IPS DF 6.9 (cell line): ENCODE results near the gene MAEL.

ENCODE experiments used
- DNase-seq: peaks from one replicate; pipeline ENCODE4 v3.0.0-alpha.2; 2013; ENCODE audit warnings: low read depth, low spot score
- H3K27ac ChIP-seq: one replicate; pipeline ENCODE4 v1.5.1; 2013; ENCODE audit warnings: low read length, control low read depth
- H3K27me3 ChIP-seq: 2 replicates; pipeline ENCODE4 v1.6.1; 2013; ENCODE audit warnings: mild to moderate bottlenecking, low read length; ENCODE audit not compliant: control insufficient read depth, insufficient read depth
- H3K36me3 ChIP-seq: 2 replicates; pipeline ENCODE4 v1.6.1; 2013; ENCODE audit warnings: low read length; ENCODE audit not compliant: control insufficient read depth, insufficient read depth
- H3K4me1 ChIP-seq: 2 replicates; pipeline ENCODE4 v1.6.1; 2013; ENCODE audit warnings: low read length; ENCODE audit not compliant: control insufficient read depth, insufficient read depth
- H3K4me3 ChIP-seq: 2 replicates; pipeline ENCODE4 v1.5.1; 2013; ENCODE audit warnings: mild to moderate bottlenecking, low read length
- H3K9me3 ChIP-seq: 2 replicates; pipeline ENCODE4 v1.6.1; 2013; ENCODE audit warnings: low read length, inconsistent platforms; ENCODE audit not compliant: control insufficient read depth, insufficient read depth
- WGBS: extraction: QIAGEN DNeasy Blood & Tissue Kit; methylation state at CpG from one replicate; pipeline ENCODE4 v1.1.7; 2013; ENCODE audit warnings: mixed read lengths, missing lambda C conversion rate; ENCODE audit not compliant: insufficient read length, insufficient coverage; 5-methylcytosine and 5-hydroxymethylcytosine counted together

MAEL gene

DNA sequence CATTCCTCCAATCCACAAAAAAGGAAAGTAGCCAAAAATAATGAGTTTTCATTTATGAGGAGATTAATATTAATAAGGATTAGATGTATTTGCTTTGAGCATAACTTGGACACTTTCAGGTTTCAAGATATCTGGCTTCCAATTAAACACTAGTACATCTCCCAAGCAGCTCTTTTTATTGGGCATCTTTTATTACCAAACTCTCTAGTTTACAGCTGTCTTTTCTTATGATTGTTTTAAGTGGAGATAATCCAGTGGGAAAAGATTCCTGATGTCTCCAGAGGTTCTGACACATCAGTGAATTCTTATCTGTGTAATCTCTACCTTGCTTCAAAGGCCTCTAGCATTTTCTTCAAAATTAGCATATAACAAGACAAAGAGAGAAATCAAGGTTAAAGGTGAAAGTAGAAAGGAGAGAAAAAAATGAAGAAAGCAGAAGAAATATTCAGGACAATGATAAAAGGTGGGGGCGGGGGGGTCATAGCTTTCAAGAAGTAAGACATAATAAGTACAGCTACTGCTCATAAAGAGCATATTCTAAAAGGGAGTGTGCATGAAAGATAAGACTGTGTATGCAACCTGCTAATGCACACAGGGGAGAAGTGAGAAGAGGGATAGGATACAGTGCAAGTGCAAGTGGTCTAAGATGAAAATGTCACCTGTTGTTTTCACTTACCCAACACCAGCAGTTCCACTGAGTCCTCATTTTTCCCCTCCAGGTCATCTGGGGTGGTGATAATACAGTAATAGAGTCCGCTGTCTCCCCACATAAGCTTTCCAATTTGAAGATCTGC is 32.8 kb upstream of the MAEL start:
- Histone ChIP-seq H3K4me1 (no peaks in the 10 kb centered on the region), H3K9me3 (no peaks in the 10 kb centered on the region), H3K27me3 (no peaks in the 10 kb centered on the region), H3K4me3 (no peak overlapping the region), H3K36me3 (no peaks in the 10 kb centered on the region), H3K27ac (no peak overlapping the region)
- DNase-seq, result no peak
- WGBS, result no CpG with 5 or more reads among the region's 2 CpGs

DNA sequence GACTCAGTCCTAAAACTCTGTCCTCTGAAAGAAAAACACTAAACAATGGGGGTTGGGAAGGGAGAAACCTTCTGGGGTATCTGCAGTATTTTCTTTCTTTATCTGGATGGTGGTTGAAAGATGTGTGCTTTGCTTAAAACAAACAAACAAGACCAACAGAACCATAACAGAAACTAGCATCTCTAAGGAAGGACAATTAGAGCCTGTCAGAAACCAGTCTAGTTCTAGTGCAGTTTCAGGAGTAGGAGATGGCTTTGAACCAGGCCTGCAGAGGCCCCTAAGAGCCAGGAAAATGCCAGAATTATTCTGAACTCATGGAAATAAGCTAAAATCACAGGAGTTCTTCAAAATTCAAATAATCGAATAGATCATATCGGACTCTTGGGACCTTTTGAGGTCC is 32.2 kb upstream of the MAEL start:
- WGBS, result no CpG with 5 or more reads among the region's 2 CpGs
- no peaks in the 10 kb centered on the region for H3K9me3 ChIP-seq
- H3K4me1 ChIP-seq, result no peaks in the 10 kb centered on the region

DNA sequence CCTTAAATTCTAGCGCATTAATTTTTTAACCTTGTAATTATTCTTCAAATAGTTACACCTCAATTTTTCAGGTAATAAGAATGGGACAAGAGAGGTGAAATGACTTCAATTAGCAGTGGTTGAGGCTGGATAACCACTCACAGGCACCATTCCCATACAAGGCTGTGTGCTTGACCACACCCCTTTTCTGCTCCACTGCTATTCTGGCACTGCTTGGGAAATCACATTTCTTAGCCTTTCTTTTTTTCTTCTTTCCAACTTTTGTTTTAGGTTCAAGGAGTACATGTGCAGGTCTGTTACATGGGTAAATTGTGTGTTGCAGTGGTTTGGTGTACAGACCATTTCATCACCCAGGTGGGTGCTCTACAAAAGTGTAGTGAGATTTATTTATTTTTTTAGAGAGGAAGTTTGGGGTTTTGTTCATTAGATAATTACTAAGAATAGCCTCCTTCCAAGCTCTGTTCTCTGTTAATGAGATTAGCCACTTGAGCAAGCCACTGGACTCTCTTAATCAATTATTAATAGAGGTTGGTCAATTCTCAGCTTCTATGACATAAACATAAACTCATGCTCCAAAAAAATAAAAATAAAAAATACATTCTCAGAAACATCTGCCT is 28.1 kb upstream of the MAEL start:
- H3K9me3 ChIP-seq, result no peaks in the 10 kb centered on the region
- WGBS, result no CpG with 5 or more reads among the region's 1 CpG

More for the DNA sequence above, 32.2 kb upstream of the MAEL start:
- H3K36me3 ChIP-seq, result no peaks in the 10 kb centered on the region
- no peak overlapping the region for H3K4me3 ChIP-seq
- no peaks in the 10 kb centered on the region for H3K27me3 ChIP-seq
- DNase-seq, result no peak
- no peak overlapping the region for H3K27ac ChIP-seq

DNA sequence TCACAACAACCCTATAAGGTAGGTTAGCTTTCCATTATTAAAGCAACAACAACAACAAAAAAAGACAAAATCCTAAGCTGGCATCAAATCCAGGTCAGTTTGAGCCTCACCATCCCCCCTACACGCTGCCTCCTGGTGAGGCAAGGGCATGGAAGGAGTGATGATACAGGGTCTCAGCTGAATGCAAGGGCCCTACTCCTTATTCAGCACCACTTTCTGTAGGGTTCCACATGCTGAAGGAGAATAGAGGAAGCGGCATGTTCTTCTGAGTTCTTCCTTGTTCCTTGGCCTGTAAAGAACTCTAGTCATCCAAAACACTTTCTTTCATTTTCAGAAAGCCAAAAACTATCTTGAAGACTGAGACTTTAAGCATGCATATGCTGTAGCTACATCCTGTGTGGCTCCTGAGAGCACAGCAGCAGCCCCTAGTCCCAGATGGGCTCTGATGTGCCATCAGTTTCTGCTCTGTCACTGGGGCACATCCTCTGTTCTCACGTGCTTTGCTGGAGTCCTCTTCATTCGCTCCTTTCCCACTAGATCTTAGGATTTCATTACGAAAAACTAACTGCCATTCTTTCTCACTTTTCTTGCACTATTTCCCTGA is 19.9 kb upstream of the MAEL start:
- Histone ChIP-seq H3K4me1 (no peaks in the 10 kb centered on the region), H3K27me3 (peaks cover 10% of the 10 kb centered on the region), H3K9me3 (no peaks in the 10 kb centered on the region), H3K4me3 (no peak overlapping the region), H3K27ac (no peak overlapping the region), H3K36me3 (no peaks in the 10 kb centered on the region)
- DNase-seq, result no peak
- no CpG with 5 or more reads among the region's 5 CpGs for WGBS

More for the DNA sequence above, 28.1 kb upstream of the MAEL start:
- H3K27me3 ChIP-seq, result no peaks in the 10 kb centered on the region
- H3K27ac ChIP-seq, result no peak overlapping the region
- H3K4me3 ChIP-seq, result no peak overlapping the region
- no peak for DNase-seq
- H3K4me1 ChIP-seq, result no peaks in the 10 kb centered on the region
- H3K36me3 ChIP-seq, result no peaks in the 10 kb centered on the region

DNA sequence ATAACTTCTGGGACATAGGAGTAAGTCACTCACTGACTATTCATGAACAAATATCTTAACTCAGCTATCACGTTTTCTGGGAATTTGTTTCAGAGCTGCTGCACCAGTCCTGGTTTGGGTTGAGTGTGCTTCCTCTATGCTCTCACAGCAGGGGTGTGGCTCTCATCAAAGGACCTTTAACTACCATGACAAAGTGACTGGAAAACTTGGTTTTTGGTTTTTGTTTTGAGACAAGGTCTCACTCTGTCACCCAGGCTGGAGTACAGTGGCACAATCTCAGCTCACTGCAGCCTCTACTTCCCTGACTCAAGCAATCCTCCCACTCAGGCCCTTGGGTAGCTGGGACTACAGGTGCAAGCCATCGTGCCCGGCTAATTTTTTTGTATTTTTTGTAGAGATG is 17.8 kb upstream of the MAEL start:
- peaks cover 26% of the 10 kb centered on the region for H3K27me3 ChIP-seq
- WGBS, result no CpG with 5 or more reads among the region's 3 CpGs
- no peaks in the 10 kb centered on the region for H3K4me1 ChIP-seq

DNA sequence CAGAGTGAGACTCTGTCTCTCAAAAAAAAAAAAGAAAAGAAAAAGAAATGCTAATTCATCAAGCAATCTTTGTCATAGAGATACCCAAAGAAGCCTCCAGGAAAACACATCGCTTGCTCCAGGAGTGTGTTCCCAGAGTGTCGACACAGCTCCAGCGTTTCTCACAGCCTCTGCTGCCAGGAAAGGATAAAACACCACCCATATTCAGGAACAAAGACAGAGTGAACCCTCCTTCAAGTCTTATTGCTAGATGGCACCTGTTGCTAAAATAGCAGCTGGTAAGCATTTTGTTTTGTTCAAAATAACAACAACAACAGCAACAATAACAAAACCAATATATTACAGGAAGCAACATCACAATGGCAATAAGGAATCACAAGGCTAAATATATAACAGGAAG is 16.9 kb upstream of the MAEL start:
- H3K27me3 ChIP-seq, result peaks cover 34% of the 10 kb centered on the region
- no peak for DNase-seq

More for the DNA sequence above, 17.8 kb upstream of the MAEL start:
- H3K27ac ChIP-seq, result no peak overlapping the region
- no peak for DNase-seq
- H3K4me3 ChIP-seq, result no peak overlapping the region
- no peaks in the 10 kb centered on the region for H3K36me3 ChIP-seq
- no peaks in the 10 kb centered on the region for H3K9me3 ChIP-seq

DNA sequence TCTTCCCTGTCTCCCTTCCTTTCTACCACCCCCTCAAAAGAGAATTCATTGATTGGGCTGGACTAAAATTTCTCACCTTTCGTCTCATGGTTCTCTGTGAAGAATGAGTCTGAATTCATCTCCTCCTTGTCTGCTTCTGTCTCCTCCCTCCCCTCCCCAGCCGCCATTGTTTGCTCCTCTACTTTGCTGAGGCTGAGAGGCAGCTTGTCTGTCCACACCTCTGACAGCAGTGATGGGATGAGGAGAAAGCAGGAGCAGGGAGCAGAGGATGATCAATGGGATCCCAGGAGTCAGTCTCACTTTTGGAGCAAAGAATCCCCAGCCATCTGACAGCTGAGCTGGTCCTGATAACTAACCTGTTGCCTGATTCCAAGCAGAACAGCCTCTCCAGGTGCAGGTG is 16.3 kb upstream of the MAEL start:
- no peak for DNase-seq
- Histone ChIP-seq H3K4me1 (no peaks in the 10 kb centered on the region), H3K27me3 (peaks cover 34% of the 10 kb centered on the region), H3K27ac (no peak overlapping the region), H3K36me3 (no peaks in the 10 kb centered on the region), H3K4me3 (no peak overlapping the region), H3K9me3 (no peaks in the 10 kb centered on the region)
- WGBS, result no CpG with 5 or more reads among the region's 2 CpGs

More for the DNA sequence above, 16.9 kb upstream of the MAEL start:
- H3K4me1 ChIP-seq, result no peaks in the 10 kb centered on the region
- H3K4me3 ChIP-seq, result no peak overlapping the region
- H3K27ac ChIP-seq, result no peak overlapping the region
- H3K36me3 ChIP-seq, result no peaks in the 10 kb centered on the region
- WGBS, result no CpG with 5 or more reads among the region's 3 CpGs
- no peaks in the 10 kb centered on the region for H3K9me3 ChIP-seq

DNA sequence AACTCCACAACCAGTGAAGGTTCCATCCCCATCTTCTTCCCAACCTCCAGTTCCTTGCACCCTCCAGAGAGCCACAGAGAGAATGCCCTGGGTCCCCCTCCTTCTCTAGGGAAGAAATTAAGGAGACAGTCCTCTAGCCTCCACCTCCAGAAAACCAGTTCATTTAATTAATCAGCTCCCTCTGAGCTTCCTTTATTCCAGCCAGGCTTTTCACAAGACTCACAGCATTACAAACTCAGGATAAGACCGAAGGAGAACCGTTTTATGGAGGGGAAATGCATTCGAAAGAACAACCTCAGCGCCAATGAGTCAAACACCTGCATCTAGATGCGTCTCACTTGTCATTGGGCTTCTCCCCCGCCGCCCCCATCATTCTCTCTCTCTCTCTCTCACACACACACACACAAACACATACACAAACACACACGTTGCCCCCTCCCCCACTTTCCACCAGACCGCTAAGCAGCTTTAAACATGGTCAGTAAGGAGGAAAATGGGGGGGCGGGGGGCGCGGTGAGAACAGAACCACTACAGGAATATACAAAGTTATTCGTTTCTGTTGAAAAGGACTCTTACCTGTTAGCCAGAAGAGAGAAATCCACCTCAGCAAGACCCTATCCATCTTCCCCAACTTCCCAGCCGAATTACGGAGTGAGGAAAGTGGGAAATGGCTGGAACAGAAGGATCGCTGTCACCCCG is 14.3 kb upstream of the MAEL start:
- peak overlapping the region; percentile 62; the same call in 1 of the 2 replicates for H3K4me3 ChIP-seq

DNA sequence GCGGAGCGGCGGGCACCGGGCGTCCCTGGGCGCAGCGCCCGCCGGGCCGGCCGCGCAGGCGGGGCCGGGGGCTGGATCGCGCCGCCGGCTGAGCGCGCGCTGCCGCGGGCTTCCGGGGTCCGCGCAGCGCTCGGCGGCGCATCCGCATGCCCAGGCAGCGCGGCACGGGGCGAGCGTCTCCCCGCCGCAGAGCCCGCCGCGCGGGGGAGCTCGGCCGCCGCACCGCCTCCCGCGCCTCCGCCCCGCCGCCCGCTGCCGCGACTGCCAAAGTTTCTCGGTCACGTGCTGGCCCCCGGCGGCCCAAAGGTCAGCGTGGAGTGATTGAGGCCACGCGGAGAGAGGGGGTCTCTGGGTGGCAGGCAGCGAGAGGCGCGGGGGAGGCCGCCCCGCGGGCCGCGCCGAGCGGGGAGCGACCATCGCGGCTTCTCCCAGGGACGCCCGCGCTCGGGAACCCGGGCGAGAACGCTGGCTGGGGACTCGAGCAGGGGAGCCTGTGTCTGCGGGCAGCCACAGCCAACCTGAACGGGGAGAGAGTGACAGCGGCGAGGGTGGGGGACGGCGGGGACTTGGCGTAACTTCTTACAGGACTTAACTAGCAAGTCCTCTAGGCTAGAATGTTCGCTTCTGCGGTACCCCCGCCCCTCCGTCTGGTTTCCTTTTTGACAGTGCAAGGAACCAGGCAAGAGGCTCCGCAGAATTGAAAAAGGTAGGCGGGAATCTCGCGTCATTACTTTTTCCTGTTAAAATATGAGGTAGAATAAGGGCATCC is 13.5 kb upstream of the MAEL start, which contains the start of gene ILDR2:
Gene ILDR2, minus strand, starts transcription at position 180 of the 769 bp plus-strand sequence. CDS start 272 bp downstream, outside the sequence.
- Histone ChIP-seq H3K27me3 (peaks cover 34% of the 10 kb centered on the region), H3K9me3 (no peaks in the 10 kb centered on the region), H3K4me1 (no peaks in the 10 kb centered on the region), H3K36me3 (no peaks in the 10 kb centered on the region), H3K27ac (no peak within 1 kb of the TSS), H3K4me3 (peak within 1 kb of the TSS; percentile 62; the same call in 1 of the 2 replicates)
- WGBS, result no CpG with 5 or more reads among the region's 97 CpGs
- DNase-seq, result no peak

More for the DNA sequence above, 14.3 kb upstream of the MAEL start:
- Histone ChIP-seq H3K36me3 (no peaks in the 10 kb centered on the region), H3K27ac (no peak overlapping the region), H3K4me1 (no peaks in the 10 kb centered on the region), H3K27me3 (peaks cover 34% of the 10 kb centered on the region), H3K9me3 (no peaks in the 10 kb centered on the region)
- no peak for DNase-seq
- WGBS, result no CpG with 5 or more reads among the region's 17 CpGs
